Measurements from ENCODE around the gene CEP112.

The CEP112 gene

GRCh38 chr17:66006654-66007053 lies 185.3 kb downstream of the CEP112 start:
- no peaks in the 10 kb centered on the region for H3K9me3 ChIP-seq (replicated peaks; ENCODE audit: low read length)
- H3K9ac ChIP-seq (ENCODE audit: low read depth, low read length): no peak overlapping the region
- H3K4me2 ChIP-seq (ENCODE audit: low read length): no peak overlapping the region
- no peaks in the 10 kb centered on the region for H3K27me3 ChIP-seq (ENCODE audit: control insufficient read depth, insufficient read depth, low read length)
- H3K4me1 ChIP-seq (ENCODE audit: control insufficient read depth, insufficient read depth, low read length): no peaks in the 10 kb centered on the region
- no peak overlapping the region for H3K4me3 ChIP-seq (ENCODE audit: low read length)
- no peaks in the 10 kb centered on the region for H3K36me3 ChIP-seq (ENCODE audit: insufficient read depth, low read length)

DNA sequence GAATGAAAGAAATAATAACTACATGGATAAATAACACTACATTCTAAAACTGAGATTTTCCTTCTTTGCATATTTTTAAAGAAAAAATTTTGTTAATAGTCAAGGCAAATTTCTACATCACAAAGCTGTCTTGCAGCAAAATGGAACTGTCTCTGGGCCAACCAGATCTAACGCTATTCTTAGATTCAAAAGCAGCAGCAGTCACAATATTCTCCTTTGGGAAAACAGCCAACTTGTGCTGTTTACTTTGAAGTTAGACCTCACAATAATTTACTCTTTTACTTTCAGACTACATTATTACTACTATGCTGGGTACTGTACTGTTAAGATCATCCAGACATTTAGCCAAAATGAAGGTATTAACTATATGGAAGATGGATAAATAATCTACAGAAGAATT lies 189.1 kb downstream of the CEP112 start:
- no peak overlapping the region for H3K4me2 ChIP-seq (ENCODE audit: low read length)
- no peak overlapping the region for H3K9ac ChIP-seq (ENCODE audit: low read depth, low read length)
- no peaks in the 10 kb centered on the region for H3K27me3 ChIP-seq (ENCODE audit: control insufficient read depth, insufficient read depth, low read length)
- H3K9me3 ChIP-seq (replicated peaks; ENCODE audit: low read length): no peaks in the 10 kb centered on the region
- no peak overlapping the region for H3K4me3 ChIP-seq (ENCODE audit: low read length)
- no peaks in the 10 kb centered on the region for H3K4me1 ChIP-seq (ENCODE audit: control insufficient read depth, insufficient read depth, low read length)
- H3K36me3 ChIP-seq (ENCODE audit: insufficient read depth, low read length): no peaks in the 10 kb centered on the region

DNA sequence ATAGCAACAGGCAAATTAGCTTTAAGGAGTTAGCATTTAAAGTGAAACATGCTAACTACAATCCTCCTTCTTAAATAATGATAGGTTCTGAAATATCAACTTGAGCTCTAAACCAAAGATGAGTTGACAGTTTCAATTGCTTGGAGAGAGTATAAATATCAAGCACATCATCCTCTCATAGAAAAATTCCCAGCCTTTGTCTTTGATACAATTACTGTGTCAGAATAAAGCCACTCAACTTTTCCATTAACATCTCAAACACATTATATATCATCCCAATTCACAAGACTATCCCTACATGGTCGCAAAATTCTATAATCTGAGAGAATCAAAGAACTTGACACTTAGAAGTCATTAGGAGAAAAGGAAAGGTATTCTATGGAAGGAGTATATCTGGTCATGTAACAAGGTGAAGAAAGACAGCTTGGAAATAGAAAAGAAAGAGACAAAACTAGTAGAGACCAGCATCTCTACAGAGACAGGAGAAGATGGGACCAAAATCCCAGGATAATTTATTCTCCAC lies 189.8 kb downstream of the CEP112 start:
- H3K4me1 ChIP-seq (ENCODE audit: control insufficient read depth, insufficient read depth, low read length): no peaks in the 10 kb centered on the region
- H3K9ac ChIP-seq (ENCODE audit: low read depth, low read length): no peak overlapping the region
- H3K27me3 ChIP-seq (ENCODE audit: control insufficient read depth, insufficient read depth, low read length): no peaks in the 10 kb centered on the region
- H3K9me3 ChIP-seq (replicated peaks; ENCODE audit: low read length): no peaks in the 10 kb centered on the region
- no peak overlapping the region for H3K4me2 ChIP-seq (ENCODE audit: low read length)
- H3K36me3 ChIP-seq (ENCODE audit: insufficient read depth, low read length): no peaks in the 10 kb centered on the region
- H3K4me3 ChIP-seq (ENCODE audit: low read length): no peak overlapping the region

- Histone ChIP-seq H3K4me2 (ENCODE audit: low read length) (no peak overlapping the region), H3K27me3 (ENCODE audit: control insufficient read depth, insufficient read depth, low read length) (no peaks in the 10 kb centered on the region), H3K36me3 (ENCODE audit: insufficient read depth, low read length) (no peaks in the 10 kb centered on the region), H3K4me1 (ENCODE audit: control insufficient read depth, insufficient read depth, low read length) (no peaks in the 10 kb centered on the region), H3K4me3 (ENCODE audit: low read length) (no peak overlapping the region), H3K9me3 (replicated peaks; ENCODE audit: low read length) (no peaks in the 10 kb centered on the region), H3K9ac (ENCODE audit: low read depth, low read length) (no peak overlapping the region)
These were observed 191.7 kb downstream of the CEP112 start for GRCh38 chr17:66000216-66000615.

DNA sequence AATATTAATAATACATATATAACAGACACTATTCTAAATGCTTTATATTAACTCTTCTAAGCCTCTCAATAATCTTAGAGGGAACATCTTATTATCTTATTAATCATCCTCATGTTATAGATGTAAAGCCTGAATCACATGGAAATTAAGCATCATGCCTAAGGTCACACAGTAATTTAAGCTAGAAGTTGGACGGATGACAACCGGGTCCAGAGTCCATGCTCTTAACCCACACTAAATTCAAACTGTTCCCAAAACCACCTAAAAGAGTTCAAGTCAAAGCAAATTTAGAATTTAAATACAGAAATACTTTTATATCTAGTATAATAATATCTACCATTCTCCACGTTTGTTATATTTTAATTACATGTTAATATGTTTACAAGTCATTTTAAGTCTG lies 193.3 kb downstream of the CEP112 start:
- Histone ChIP-seq H3K36me3 (ENCODE audit: insufficient read depth, low read length) (no peaks in the 10 kb centered on the region), H3K4me3 (ENCODE audit: low read length) (no peak overlapping the region), H3K9me3 (replicated peaks; ENCODE audit: low read length) (no peaks in the 10 kb centered on the region), H3K27me3 (ENCODE audit: control insufficient read depth, insufficient read depth, low read length) (no peaks in the 10 kb centered on the region), H3K4me1 (ENCODE audit: control insufficient read depth, insufficient read depth, low read length) (no peaks in the 10 kb centered on the region), H3K9ac (ENCODE audit: low read depth, low read length) (no peak overlapping the region), H3K4me2 (ENCODE audit: low read length) (no peak overlapping the region)

- Histone ChIP-seq H3K9ac (ENCODE audit: low read depth, low read length) (no peak overlapping the region), H3K4me1 (ENCODE audit: control insufficient read depth, insufficient read depth, low read length) (no peaks in the 10 kb centered on the region), H3K36me3 (ENCODE audit: insufficient read depth, low read length) (no peaks in the 10 kb centered on the region), H3K4me2 (ENCODE audit: low read length) (no peak overlapping the region), H3K4me3 (ENCODE audit: low read length) (no peak overlapping the region), H3K9me3 (replicated peaks; ENCODE audit: low read length) (no peaks in the 10 kb centered on the region), H3K27me3 (ENCODE audit: control insufficient read depth, insufficient read depth, low read length) (no peaks in the 10 kb centered on the region)
These were observed 197.3 kb downstream of the CEP112 start for GRCh38 chr17:65994679-65995078.

DNA sequence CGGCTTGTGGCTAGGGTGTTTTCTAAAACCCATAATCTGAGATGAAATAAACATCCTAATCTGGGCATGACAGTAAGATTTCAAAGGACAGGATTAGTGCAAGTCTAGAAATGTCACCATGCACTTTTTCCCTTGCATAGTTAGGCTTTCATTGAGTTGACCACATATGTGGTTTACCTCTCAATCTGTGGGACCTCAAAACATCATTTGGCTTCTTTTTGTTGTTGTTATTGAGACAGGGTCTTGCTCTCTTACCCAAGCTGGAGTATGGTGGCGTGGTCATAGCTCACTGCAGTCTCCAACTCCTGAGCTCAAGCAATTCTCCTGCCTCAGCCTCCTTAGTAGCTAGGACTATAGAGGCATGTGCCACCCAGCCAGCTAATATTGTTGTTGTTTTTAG lies 197.8 kb downstream of the CEP112 start:
- no peak overlapping the region for H3K4me2 ChIP-seq (ENCODE audit: low read length)
- no peaks in the 10 kb centered on the region for H3K4me1 ChIP-seq (ENCODE audit: control insufficient read depth, insufficient read depth, low read length)
- H3K36me3 ChIP-seq (ENCODE audit: insufficient read depth, low read length): no peaks in the 10 kb centered on the region
- H3K4me3 ChIP-seq (ENCODE audit: low read length): no peak overlapping the region
- H3K27me3 ChIP-seq (ENCODE audit: control insufficient read depth, insufficient read depth, low read length): no peaks in the 10 kb centered on the region
- no peaks in the 10 kb centered on the region for H3K9me3 ChIP-seq (replicated peaks; ENCODE audit: low read length)
- H3K9ac ChIP-seq (ENCODE audit: low read depth, low read length): no peak overlapping the region

- Histone ChIP-seq H3K4me1 (ENCODE audit: control insufficient read depth, insufficient read depth, low read length) (no peaks in the 10 kb centered on the region), H3K36me3 (ENCODE audit: insufficient read depth, low read length) (no peaks in the 10 kb centered on the region), H3K27me3 (ENCODE audit: control insufficient read depth, insufficient read depth, low read length) (no peaks in the 10 kb centered on the region), H3K9ac (ENCODE audit: low read depth, low read length) (no peak overlapping the region), H3K4me3 (ENCODE audit: low read length) (no peak overlapping the region), H3K4me2 (ENCODE audit: low read length) (no peak overlapping the region), H3K9me3 (replicated peaks; ENCODE audit: low read length) (no peaks in the 10 kb centered on the region)
These were observed 201.3 kb downstream of the CEP112 start for GRCh38 chr17:65990593-65990992.

DNA sequence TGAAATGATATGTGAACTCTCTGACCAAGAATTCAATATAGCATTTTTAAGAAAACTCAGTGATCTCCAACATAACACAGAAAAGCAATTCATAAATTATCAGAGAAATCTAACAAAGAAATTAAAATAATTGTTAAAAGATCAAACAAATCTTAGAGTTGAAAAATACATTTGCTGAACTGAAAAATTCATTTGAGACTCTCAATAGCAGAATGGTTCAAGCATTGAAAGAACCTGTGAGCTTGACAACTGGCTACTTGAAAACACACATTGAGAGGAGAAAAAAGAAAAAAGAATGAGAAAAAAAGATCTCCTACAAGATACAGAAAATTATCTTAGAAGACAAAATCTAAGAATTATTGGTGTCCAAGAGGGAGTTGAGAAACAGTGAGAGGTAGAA lies 203.5 kb downstream of the CEP112 start:
- Histone ChIP-seq H3K9me3 (replicated peaks; ENCODE audit: low read length) (no peaks in the 10 kb centered on the region), H3K4me1 (ENCODE audit: control insufficient read depth, insufficient read depth, low read length) (peaks cover 13% of the 10 kb centered on the region), H3K9ac (ENCODE audit: low read depth, low read length) (no peak overlapping the region), H3K4me2 (ENCODE audit: low read length) (no peak overlapping the region), H3K4me3 (ENCODE audit: low read length) (no peak overlapping the region), H3K36me3 (ENCODE audit: insufficient read depth, low read length) (no peaks in the 10 kb centered on the region), H3K27me3 (ENCODE audit: control insufficient read depth, insufficient read depth, low read length) (no peaks in the 10 kb centered on the region)

DNA sequence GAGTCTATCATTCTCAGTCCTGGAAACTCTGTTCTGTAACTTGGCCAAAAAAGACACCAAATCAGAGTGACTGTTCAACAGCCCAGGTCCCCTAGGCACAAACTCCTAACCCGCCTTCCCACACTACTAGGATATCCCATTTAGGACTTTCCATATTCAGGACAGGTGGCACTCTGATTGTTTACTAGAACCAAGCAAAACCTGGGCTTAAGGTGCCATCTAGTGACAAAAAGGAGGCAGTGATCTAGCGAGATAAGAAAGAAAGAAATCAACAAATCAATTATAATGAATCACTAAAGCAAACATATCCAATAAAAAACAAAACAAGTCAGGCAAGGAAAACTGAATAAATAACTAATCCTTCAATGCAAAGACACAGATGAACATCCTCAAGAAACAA lies 203.9 kb downstream of the CEP112 start:
- H3K36me3 ChIP-seq (ENCODE audit: insufficient read depth, low read length): peaks cover 1% of the 10 kb centered on the region
- no peaks in the 10 kb centered on the region for H3K27me3 ChIP-seq (ENCODE audit: control insufficient read depth, insufficient read depth, low read length)
- no peaks in the 10 kb centered on the region for H3K9me3 ChIP-seq (replicated peaks; ENCODE audit: low read length)
- no peak overlapping the region for H3K9ac ChIP-seq (ENCODE audit: low read depth, low read length)
- no peak overlapping the region for H3K4me2 ChIP-seq (ENCODE audit: low read length)
- H3K4me1 ChIP-seq (ENCODE audit: control insufficient read depth, insufficient read depth, low read length): peaks cover 13% of the 10 kb centered on the region
- no peak overlapping the region for H3K4me3 ChIP-seq (ENCODE audit: low read length)

GRCh38 chr17:65985571-65985970 lies 206.4 kb downstream of the CEP112 start:
- Histone ChIP-seq H3K27me3 (ENCODE audit: control insufficient read depth, insufficient read depth, low read length) (no peaks in the 10 kb centered on the region), H3K36me3 (ENCODE audit: insufficient read depth, low read length) (peaks cover 4% of the 10 kb centered on the region), H3K4me1 (ENCODE audit: control insufficient read depth, insufficient read depth, low read length) (peaks cover 13% of the 10 kb centered on the region), H3K4me2 (ENCODE audit: low read length) (no peak overlapping the region), H3K9me3 (replicated peaks; ENCODE audit: low read length) (no peaks in the 10 kb centered on the region), H3K9ac (ENCODE audit: low read depth, low read length) (no peak overlapping the region), H3K4me3 (ENCODE audit: low read length) (no peak overlapping the region)

- H3K4me3 ChIP-seq (ENCODE audit: low read length): no peak overlapping the region
- H3K4me1 ChIP-seq (ENCODE audit: control insufficient read depth, insufficient read depth, low read length): peaks cover 13% of the 10 kb centered on the region
- H3K27me3 ChIP-seq (ENCODE audit: control insufficient read depth, insufficient read depth, low read length): no peaks in the 10 kb centered on the region
- H3K4me2 ChIP-seq (ENCODE audit: low read length): no peak overlapping the region
- H3K9me3 ChIP-seq (replicated peaks; ENCODE audit: low read length): no peaks in the 10 kb centered on the region
- peaks cover 4% of the 10 kb centered on the region for H3K36me3 ChIP-seq (ENCODE audit: insufficient read depth, low read length)
- no peak overlapping the region for H3K9ac ChIP-seq (ENCODE audit: low read depth, low read length)
These were observed 207.6 kb downstream of the CEP112 start for GRCh38 chr17:65984299-65984698.
